Measurements from ENCODE around the gene POC1B.

POC1B gene

GRCh38 chr12:89448951-89449371, 76.9 kb downstream of the POC1B start:
- no peaks in the 10 kb centered on the region for H3K27me3 ChIP-seq (ENCODE audit: insufficient read depth, low read length)
- no peak overlapping the region for H3K4me3 ChIP-seq (ENCODE audit: low read depth, low read length, poor library complexity, severe bottlenecking)
- H3K9ac ChIP-seq (ENCODE audit: low read length): no peak overlapping the region
- H3K4me1 ChIP-seq (ENCODE audit: insufficient read depth, low read length, severe bottlenecking): no peaks in the 10 kb centered on the region
- H3K27ac ChIP-seq (ENCODE audit: low read depth, low read length, poor library complexity, severe bottlenecking): no peak overlapping the region
- no peaks in the 10 kb centered on the region for H3K9me2 ChIP-seq (ENCODE audit: low read depth, low read length)
- no peaks in the 10 kb centered on the region for H3K9me3 ChIP-seq (ENCODE audit: low read length)
- no peaks in the 10 kb centered on the region for H3K36me3 ChIP-seq (ENCODE audit: insufficient read depth, low read length)
- no peaks in the 10 kb centered on the region for H3K79me2 ChIP-seq (ENCODE audit: insufficient read depth, low read length)
- H3K4me2 ChIP-seq (ENCODE audit: low read length): no peak overlapping the region
- no peaks in the 10 kb centered on the region for H4K20me1 ChIP-seq (ENCODE audit: insufficient read depth, low read length)
- H2AFZ ChIP-seq (ENCODE audit: low read length): no peak overlapping the region
- no peaks in the 10 kb centered on the region for H3F3A ChIP-seq (ENCODE audit: insufficient read depth, low read length)
- no peak for TF ChIP-seq EZH2 (IDR thresholded peaks at IDR 0.05; ENCODE audit: borderline replicate concordance, low read length)
- TF ChIP-seq, protein P1, sequence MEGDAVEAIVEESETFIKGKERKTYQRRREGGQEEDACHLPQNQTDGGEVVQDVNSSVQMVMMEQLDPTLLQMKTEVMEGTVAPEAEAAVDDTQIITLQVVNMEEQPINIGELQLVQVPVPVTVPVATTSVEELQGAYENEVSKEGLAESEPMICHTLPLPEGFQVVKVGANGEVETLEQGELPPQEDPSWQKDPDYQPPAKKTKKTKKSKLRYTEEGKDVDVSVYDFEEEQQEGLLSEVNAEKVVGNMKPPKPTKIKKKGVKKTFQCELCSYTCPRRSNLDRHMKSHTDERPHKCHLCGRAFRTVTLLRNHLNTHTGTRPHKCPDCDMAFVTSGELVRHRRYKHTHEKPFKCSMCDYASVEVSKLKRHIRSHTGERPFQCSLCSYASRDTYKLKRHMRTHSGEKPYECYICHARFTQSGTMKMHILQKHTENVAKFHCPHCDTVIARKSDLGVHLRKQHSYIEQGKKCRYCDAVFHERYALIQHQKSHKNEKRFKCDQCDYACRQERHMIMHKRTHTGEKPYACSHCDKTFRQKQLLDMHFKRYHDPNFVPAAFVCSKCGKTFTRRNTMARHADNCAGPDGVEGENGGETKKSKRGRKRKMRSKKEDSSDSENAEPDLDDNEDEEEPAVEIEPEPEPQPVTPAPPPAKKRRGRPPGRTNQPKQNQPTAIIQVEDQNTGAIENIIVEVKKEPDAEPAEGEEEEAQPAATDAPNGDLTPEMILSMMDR (IDR thresholded peaks at IDR 0.05; ENCODE audit: low read length): no peak

DNA sequence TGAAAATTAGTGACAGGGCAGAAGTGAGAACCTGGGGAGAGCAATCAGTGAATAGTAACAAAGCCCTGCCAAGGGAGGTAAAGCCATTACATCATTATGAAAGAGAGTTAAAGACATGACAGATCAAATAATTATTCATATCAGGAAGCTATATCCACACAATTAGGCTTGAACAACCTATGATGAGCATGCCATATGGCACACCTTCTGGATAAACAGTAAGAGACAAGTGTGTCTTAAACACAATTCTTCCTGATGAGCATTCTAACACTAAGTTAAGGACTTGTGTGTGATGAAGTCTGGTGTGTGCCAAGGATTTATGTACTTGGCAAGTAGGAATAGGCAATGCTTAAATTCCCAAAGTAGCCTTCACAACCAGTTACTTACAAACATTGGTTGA, 77.3 kb downstream of the POC1B start:
- no peak for TF ChIP-seq EZH2 (IDR thresholded peaks at IDR 0.05; ENCODE audit: borderline replicate concordance, low read length)
- TF ChIP-seq, protein P1 (IDR thresholded peaks at IDR 0.05; ENCODE audit: low read length): no peak
- H3F3A ChIP-seq (ENCODE audit: insufficient read depth, low read length): no peaks in the 10 kb centered on the region
- H3K4me1 ChIP-seq (ENCODE audit: insufficient read depth, low read length, severe bottlenecking): no peaks in the 10 kb centered on the region
- no peaks in the 10 kb centered on the region for H3K9me3 ChIP-seq (ENCODE audit: low read length)
- H2AFZ ChIP-seq (ENCODE audit: low read length): no peak overlapping the region
- H3K36me3 ChIP-seq (ENCODE audit: insufficient read depth, low read length): no peaks in the 10 kb centered on the region
- H3K9me2 ChIP-seq (ENCODE audit: low read depth, low read length): no peaks in the 10 kb centered on the region
- no peaks in the 10 kb centered on the region for H4K20me1 ChIP-seq (ENCODE audit: insufficient read depth, low read length)
- H3K4me2 ChIP-seq (ENCODE audit: low read length): no peak overlapping the region
- no peak overlapping the region for H3K9ac ChIP-seq (ENCODE audit: low read length)
- H3K27me3 ChIP-seq (ENCODE audit: insufficient read depth, low read length): no peaks in the 10 kb centered on the region
- no peak overlapping the region for H3K4me3 ChIP-seq (ENCODE audit: low read depth, low read length, poor library complexity, severe bottlenecking)
- no peak overlapping the region for H3K27ac ChIP-seq (ENCODE audit: low read depth, low read length, poor library complexity, severe bottlenecking)
- H3K79me2 ChIP-seq (ENCODE audit: insufficient read depth, low read length): no peaks in the 10 kb centered on the region

DNA sequence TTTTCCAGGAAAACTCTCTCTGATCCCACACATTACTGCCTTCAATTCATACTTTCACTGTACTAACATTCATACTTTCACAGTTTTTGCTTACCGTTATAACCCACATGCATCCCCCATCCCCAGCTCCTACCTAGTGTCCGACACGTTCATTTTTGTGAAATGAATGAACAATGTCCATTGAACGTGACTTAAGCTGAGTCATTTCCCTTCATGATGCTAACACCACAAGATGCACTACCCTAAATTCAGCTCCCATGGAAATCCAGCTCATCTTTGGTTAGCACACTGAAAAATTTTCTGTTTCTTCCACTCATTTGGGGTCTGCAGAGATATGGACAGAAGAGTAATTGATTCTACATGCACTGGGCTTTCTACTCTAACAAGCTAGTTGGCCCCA, 85.9 kb downstream of the POC1B start:
- H2AFZ ChIP-seq (ENCODE audit: low read length): no peak overlapping the region
- H3K27ac ChIP-seq (ENCODE audit: low read depth, low read length, poor library complexity, severe bottlenecking): no peak overlapping the region
- no peak overlapping the region for H3K9ac ChIP-seq (ENCODE audit: low read length)
- no peak overlapping the region for H3K4me2 ChIP-seq (ENCODE audit: low read length)
- no peaks in the 10 kb centered on the region for H3K4me1 ChIP-seq (ENCODE audit: insufficient read depth, low read length, severe bottlenecking)
- no peak for TF ChIP-seq EZH2 (IDR thresholded peaks at IDR 0.05; ENCODE audit: borderline replicate concordance, low read length)
- TF ChIP-seq, protein P1 (IDR thresholded peaks at IDR 0.05; ENCODE audit: low read length): no peak
- no peaks in the 10 kb centered on the region for H3K9me2 ChIP-seq (ENCODE audit: low read depth, low read length)
- no peaks in the 10 kb centered on the region for H3K9me3 ChIP-seq (ENCODE audit: low read length)
- H3K36me3 ChIP-seq (ENCODE audit: insufficient read depth, low read length): no peaks in the 10 kb centered on the region
- H4K20me1 ChIP-seq (ENCODE audit: insufficient read depth, low read length): no peaks in the 10 kb centered on the region
- no peaks in the 10 kb centered on the region for H3K27me3 ChIP-seq (ENCODE audit: insufficient read depth, low read length)
- no peaks in the 10 kb centered on the region for H3F3A ChIP-seq (ENCODE audit: insufficient read depth, low read length)
- H3K79me2 ChIP-seq (ENCODE audit: insufficient read depth, low read length): no peaks in the 10 kb centered on the region
- H3K4me3 ChIP-seq (ENCODE audit: low read depth, low read length, poor library complexity, severe bottlenecking): no peak overlapping the region

All from OCI-LY1 (cell line).